ENCODE results near the gene NEURL3.
A peak's percentile ranks its signal among the peaks of the same experiment; 100 is the strongest.

The NEURL3 gene

DNA sequence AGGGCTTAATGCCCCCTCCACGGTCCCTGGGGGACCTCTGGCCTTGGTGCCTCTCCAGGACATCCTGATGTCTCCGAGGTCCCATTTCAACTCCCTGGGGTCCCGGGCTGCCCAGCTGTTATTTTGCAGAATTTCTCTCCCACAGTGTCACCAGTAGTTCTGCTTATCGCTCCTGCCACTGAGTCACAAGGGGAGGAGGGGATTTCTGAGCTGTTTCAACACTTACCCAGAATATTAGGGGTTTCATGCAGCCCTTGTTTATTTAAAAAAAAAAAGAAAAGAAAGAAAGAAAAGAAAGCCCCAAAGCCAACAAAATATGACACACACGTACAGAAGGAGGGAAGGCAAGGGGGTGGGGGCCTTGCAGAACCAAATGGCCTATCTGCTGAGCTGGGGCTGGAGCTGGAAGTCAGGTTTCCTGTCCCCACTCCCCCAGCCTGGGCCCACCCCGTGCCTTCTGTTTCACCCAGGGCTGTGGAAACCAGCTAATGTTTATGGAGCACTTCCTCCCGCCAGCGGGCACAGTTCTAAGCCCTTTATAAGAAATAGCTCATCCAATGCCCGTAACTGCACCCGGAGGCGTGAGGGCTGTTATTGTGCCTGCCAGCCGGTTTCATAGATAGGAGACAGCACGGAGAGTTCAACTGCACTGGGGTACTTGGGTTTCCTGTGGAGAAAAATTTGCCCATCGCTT lies 23.0 kb upstream of the NEURL3 start:
- Histone ChIP-seq H3K36me3 (ENCODE audit: control insufficient read depth in 5 of 5, insufficient read depth in 5 of 5, low read length in 5 of 5) (no peaks in the 10 kb centered on the region), H3K9me3 (ENCODE audit: control insufficient read depth in 5 of 5, low read length in 5 of 5) (no peaks in the 10 kb centered on the region), H3K9ac (ENCODE audit: low read length in 5 of 5) (peak overlapping the region in 2 of 5 donors; percentile 35 to 58), H3K4me1 (ENCODE audit: control insufficient read depth in 5 of 5, insufficient read depth in 5 of 5, low read length in 5 of 5) (peaks cover 12 to 55% (median 51%) of the 10 kb centered on the region in 5 donors), H3K27ac (ENCODE audit: low read depth, low read length) (peak overlapping the region; percentile 67), H3K4me3 (ENCODE audit: low read depth in 1 of 5, low read length in 5 of 5) (peak overlapping the region; percentile 25 to 56 (median 54)), H3K27me3 (ENCODE audit: control insufficient read depth in 5 of 5, insufficient read depth in 4 of 5, low read length in 5 of 5) (peaks cover 0 to 4% (median 0%) of the 10 kb centered on the region in 5 donors)

DNA sequence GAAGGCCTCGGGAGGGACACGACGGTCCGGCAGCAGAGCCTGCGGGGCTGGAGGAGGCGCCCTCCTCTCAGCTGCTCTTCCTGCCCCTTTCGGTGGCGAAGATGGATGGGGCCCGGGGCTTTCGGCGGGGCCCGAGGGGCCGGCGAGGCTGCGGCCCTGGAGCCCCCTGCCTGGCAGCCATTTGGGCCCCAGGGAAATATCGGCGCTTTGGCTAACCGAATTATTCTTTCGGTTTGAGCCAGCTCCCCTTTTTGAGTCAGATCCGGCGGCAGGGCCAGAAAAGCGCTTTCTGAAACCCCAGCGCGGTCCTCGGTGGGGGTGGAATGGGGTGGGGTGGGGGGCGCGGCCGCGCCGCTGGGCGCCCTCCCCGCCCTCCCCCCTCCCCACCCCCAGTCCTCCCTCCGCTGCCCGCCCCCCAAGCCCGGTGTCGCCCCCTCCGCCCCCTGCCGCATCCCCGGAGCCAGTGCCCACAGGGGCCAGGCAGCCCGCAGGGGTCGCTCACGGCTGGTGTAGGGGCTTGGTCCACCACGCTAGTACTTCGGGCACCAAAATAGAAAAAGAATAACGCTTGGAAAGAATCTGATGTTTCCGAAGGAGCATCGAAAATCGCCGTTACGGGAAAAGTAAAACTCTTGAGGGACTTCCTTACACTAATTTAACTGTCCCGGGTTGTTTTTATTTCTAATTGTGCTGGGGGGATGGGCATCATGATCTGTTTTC lies 22.3 kb upstream of the NEURL3 start:
- no peaks in the 10 kb centered on the region for H3K36me3 ChIP-seq (ENCODE audit: control insufficient read depth in 5 of 5, insufficient read depth in 5 of 5, low read length in 5 of 5)
- peak overlapping the region in 4 of 5 donors; percentile 1 to 78 (median 65) for H3K9ac ChIP-seq (ENCODE audit: low read length in 5 of 5)
- peak overlapping the region; percentile 31 to 71 (median 65) for H3K4me3 ChIP-seq (ENCODE audit: low read depth in 1 of 5, low read length in 5 of 5)
- H3K27ac ChIP-seq (ENCODE audit: low read depth, low read length): peak overlapping the region; percentile 67
- H3K4me1 ChIP-seq (ENCODE audit: control insufficient read depth in 5 of 5, insufficient read depth in 5 of 5, low read length in 5 of 5): peaks cover 10 to 48% (median 44%) of the 10 kb centered on the region in 5 donors
- no peaks in the 10 kb centered on the region for H3K9me3 ChIP-seq (ENCODE audit: control insufficient read depth in 5 of 5, low read length in 5 of 5)
- H3K27me3 ChIP-seq (ENCODE audit: control insufficient read depth in 5 of 5, insufficient read depth in 4 of 5, low read length in 5 of 5): peaks cover 0 to 9% (median 0%) of the 10 kb centered on the region in 5 donors

DNA sequence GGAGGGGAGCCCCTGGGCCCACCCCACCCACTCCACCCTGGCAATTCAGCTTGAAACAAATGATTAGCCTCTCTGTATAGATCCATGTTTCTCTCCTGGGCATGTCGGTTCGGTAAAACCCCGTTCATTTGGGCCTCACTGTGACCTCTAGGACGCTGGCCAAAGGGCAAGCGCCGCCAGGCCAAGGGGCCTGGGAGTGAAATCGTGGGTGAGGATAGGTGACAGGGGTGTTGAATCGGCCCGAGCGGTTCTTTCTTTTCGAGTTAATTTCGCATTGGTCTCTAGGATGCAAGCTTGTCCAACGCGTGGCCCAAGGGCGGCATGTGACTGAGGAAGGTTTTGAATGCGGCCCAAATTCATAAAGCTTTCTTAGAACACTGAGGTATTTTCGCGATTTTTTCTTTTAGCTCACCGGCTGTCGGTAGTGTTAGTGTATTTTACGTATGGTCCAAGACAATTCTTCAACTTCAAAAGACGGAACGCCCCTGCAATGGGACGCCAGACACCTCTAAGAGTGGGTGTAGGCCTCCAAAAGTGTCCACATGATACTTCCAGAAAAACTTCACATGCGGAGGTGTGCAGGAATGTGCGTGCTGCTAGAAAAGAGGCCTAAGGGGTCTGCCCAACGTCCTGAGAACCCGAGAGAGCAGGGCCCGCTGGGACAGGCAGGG lies 21.6 kb upstream of the NEURL3 start:
- H3K27ac ChIP-seq (ENCODE audit: low read depth, low read length): peak overlapping the region; percentile 23
- H3K4me1 ChIP-seq (ENCODE audit: control insufficient read depth in 5 of 5, insufficient read depth in 5 of 5, low read length in 5 of 5): peaks cover 8 to 43% (median 37%) of the 10 kb centered on the region in 5 donors
- peak overlapping the region in 4 of 5 donors; percentile 31 to 71 (median 67) for H3K4me3 ChIP-seq (ENCODE audit: low read depth in 1 of 5, low read length in 5 of 5)
- peaks cover 0 to 12% (median 0%) of the 10 kb centered on the region in 5 donors for H3K27me3 ChIP-seq (ENCODE audit: control insufficient read depth in 5 of 5, insufficient read depth in 4 of 5, low read length in 5 of 5)
- no peaks in the 10 kb centered on the region for H3K9me3 ChIP-seq (ENCODE audit: control insufficient read depth in 5 of 5, low read length in 5 of 5)
- H3K9ac ChIP-seq (ENCODE audit: low read length in 5 of 5): peak overlapping the region in 4 of 5 donors; percentile 1 to 78 (median 65)
- no peaks in the 10 kb centered on the region for H3K36me3 ChIP-seq (ENCODE audit: control insufficient read depth in 5 of 5, insufficient read depth in 5 of 5, low read length in 5 of 5)

DNA sequence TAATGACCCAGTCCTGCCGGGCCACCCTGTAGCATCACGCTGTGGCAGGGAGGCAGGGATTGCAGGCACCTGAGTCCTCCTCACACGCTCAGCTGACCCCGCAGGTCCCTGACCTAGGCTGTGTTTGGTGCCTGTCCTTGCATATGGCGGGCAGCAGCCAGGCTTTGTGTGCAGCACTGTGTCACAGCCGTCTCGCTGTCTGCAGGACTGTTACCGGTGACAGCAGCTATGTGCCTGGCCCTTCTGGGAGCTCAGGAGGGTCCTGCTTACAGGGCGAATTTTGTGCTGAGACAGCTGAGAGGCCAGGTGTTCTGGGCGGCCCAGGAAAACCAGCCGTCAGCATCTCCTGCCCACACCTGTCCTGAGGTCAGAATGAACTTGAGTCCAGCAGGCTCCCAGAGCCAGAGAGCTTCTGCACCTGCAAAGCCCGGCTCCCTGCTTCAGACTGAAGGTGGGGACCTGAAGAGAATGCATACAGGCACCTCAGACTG lies 21.0 kb upstream of the NEURL3 start:
- H3K4me3 ChIP-seq (ENCODE audit: low read depth in 1 of 5, low read length in 5 of 5): no peak overlapping the region
- no peaks in the 10 kb centered on the region for H3K9me3 ChIP-seq (ENCODE audit: control insufficient read depth in 5 of 5, low read length in 5 of 5)
- no peak overlapping the region for H3K27ac ChIP-seq (ENCODE audit: low read depth, low read length)
- peaks cover 8 to 37% (median 31%) of the 10 kb centered on the region in 5 donors for H3K4me1 ChIP-seq (ENCODE audit: control insufficient read depth in 5 of 5, insufficient read depth in 5 of 5, low read length in 5 of 5)
- no peaks in the 10 kb centered on the region for H3K36me3 ChIP-seq (ENCODE audit: control insufficient read depth in 5 of 5, insufficient read depth in 5 of 5, low read length in 5 of 5)
- peaks cover 0 to 12% (median 0%) of the 10 kb centered on the region in 5 donors for H3K27me3 ChIP-seq (ENCODE audit: control insufficient read depth in 5 of 5, insufficient read depth in 4 of 5, low read length in 5 of 5)
- no peak overlapping the region for H3K9ac ChIP-seq (ENCODE audit: low read length in 5 of 5)

DNA sequence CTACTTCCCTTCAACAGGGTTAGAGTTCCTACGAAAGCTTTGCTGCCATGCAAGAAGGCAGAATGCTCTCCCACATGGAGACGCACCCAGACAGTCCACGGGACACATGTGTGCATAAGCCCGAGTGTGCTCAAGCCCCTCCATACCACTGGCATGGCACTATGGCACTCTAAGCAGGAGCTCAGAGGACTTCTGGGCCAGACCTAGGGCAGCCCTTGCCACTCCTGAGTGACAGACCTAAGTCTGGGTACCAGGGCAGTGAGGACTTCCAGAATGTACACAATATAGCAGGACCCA lies 20.0 kb upstream of the NEURL3 start:
- Histone ChIP-seq H3K36me3 (ENCODE audit: control insufficient read depth in 5 of 5, insufficient read depth in 5 of 5, low read length in 5 of 5) (no peaks in the 10 kb centered on the region), H3K9ac (ENCODE audit: low read length in 5 of 5) (no peak overlapping the region), H3K9me3 (ENCODE audit: control insufficient read depth in 5 of 5, low read length in 5 of 5) (no peaks in the 10 kb centered on the region), H3K27ac (ENCODE audit: low read depth, low read length) (no peak overlapping the region), H3K4me1 (ENCODE audit: control insufficient read depth in 5 of 5, insufficient read depth in 5 of 5, low read length in 5 of 5) (peaks cover 8 to 35% (median 30%) of the 10 kb centered on the region in 5 donors), H3K4me3 (ENCODE audit: low read depth in 1 of 5, low read length in 5 of 5) (no peak overlapping the region), H3K27me3 (ENCODE audit: control insufficient read depth in 5 of 5, insufficient read depth in 4 of 5, low read length in 5 of 5) (peaks cover 0 to 12% (median 0%) of the 10 kb centered on the region in 5 donors)

DNA sequence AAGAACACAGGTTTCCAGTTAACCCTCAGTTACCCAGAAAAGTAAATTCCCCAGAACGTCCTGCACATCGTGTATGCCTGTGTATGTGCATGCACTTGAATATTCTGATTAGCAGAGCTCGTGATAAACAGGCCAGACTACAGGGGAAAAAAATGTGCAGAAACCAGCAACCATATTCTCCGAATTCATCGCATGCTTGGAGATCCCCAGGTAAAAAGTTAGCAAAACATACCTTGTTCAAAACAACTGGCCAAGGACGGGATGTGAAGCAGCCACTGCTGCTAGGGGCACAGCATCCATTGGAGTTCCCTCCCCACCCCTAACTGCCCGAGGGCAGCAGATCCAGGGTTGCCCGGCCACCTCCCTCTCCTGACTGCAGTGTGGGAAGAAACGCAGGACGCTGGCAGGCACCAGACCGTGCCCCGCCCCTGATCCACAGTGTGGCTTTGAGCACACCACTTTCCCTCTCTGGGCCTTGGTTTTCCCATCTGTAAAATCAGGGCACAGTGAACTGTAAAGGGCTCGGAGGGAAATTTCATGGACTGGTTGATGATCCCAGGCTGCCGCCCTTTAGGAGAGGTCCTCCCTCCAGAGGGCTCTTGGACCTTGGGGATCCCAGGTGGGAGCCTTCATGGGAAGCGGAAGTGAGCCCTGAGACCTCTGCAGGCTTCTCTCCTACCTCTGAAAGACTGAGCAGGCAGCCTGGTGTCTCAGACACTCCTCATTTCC lies 19.5 kb upstream of the NEURL3 start:
- Histone ChIP-seq H3K9me3 (ENCODE audit: control insufficient read depth in 5 of 5, low read length in 5 of 5) (no peaks in the 10 kb centered on the region), H3K27ac (ENCODE audit: low read depth, low read length) (no peak overlapping the region), H3K4me3 (ENCODE audit: low read depth in 1 of 5, low read length in 5 of 5) (no peak overlapping the region), H3K36me3 (ENCODE audit: control insufficient read depth in 5 of 5, insufficient read depth in 5 of 5, low read length in 5 of 5) (no peaks in the 10 kb centered on the region), H3K27me3 (ENCODE audit: control insufficient read depth in 5 of 5, insufficient read depth in 4 of 5, low read length in 5 of 5) (peaks cover 0 to 12% (median 0%) of the 10 kb centered on the region in 5 donors), H3K9ac (ENCODE audit: low read length in 5 of 5) (no peak overlapping the region), H3K4me1 (ENCODE audit: control insufficient read depth in 5 of 5, insufficient read depth in 5 of 5, low read length in 5 of 5) (peaks cover 8 to 35% (median 30%) of the 10 kb centered on the region in 5 donors)

DNA sequence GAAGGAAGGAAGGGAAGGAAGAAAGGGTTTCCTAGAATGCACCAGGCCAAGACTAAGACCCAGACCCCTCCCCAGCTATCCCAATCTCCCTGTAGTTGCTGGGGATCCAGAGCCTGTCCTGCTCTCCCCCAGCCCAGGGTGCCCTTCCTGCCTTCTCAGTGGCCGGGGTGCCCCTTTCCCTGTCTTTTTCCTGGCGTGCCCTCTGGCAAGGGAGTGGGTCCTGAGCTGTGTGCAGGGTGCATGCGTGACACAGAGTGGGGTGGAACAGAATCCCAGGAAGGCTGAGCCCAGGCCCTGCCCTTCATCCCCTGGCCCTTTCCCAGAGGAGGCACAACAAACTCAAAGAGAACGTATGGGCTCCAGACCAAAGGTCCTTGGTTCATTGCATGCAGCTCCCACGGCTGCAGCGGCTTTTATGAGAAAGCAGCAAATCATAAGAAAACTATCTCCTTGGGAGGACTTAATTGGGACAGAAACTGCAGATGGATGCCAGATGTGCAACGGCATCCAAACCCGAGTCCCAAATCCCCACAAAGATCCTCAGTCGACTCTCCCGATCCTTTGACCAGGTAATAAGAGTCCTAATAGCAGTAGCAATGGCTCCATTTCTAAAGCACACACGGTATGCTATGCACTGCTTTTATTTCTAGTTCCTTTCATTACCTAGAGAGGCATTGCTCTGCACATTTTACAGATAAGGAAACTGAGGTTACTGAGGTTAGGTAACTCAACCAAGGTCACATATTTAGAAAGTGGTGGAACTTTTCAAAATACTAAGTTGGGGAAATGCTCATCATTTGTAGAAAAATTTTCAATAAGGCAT lies 18.7 kb upstream of the NEURL3 start:
- H3K27ac ChIP-seq (ENCODE audit: low read depth, low read length): no peak overlapping the region
- H3K9ac ChIP-seq (ENCODE audit: low read length in 5 of 5): no peak overlapping the region
- no peaks in the 10 kb centered on the region for H3K9me3 ChIP-seq (ENCODE audit: control insufficient read depth in 5 of 5, low read length in 5 of 5)
- peaks cover 0 to 12% (median 0%) of the 10 kb centered on the region in 5 donors for H3K27me3 ChIP-seq (ENCODE audit: control insufficient read depth in 5 of 5, insufficient read depth in 4 of 5, low read length in 5 of 5)
- H3K4me1 ChIP-seq (ENCODE audit: control insufficient read depth in 5 of 5, insufficient read depth in 5 of 5, low read length in 5 of 5): peaks cover 7 to 27% (median 25%) of the 10 kb centered on the region in 5 donors
- no peaks in the 10 kb centered on the region for H3K36me3 ChIP-seq (ENCODE audit: control insufficient read depth in 5 of 5, insufficient read depth in 5 of 5, low read length in 5 of 5)
- H3K4me3 ChIP-seq (ENCODE audit: low read depth in 1 of 5, low read length in 5 of 5): no peak overlapping the region

DNA sequence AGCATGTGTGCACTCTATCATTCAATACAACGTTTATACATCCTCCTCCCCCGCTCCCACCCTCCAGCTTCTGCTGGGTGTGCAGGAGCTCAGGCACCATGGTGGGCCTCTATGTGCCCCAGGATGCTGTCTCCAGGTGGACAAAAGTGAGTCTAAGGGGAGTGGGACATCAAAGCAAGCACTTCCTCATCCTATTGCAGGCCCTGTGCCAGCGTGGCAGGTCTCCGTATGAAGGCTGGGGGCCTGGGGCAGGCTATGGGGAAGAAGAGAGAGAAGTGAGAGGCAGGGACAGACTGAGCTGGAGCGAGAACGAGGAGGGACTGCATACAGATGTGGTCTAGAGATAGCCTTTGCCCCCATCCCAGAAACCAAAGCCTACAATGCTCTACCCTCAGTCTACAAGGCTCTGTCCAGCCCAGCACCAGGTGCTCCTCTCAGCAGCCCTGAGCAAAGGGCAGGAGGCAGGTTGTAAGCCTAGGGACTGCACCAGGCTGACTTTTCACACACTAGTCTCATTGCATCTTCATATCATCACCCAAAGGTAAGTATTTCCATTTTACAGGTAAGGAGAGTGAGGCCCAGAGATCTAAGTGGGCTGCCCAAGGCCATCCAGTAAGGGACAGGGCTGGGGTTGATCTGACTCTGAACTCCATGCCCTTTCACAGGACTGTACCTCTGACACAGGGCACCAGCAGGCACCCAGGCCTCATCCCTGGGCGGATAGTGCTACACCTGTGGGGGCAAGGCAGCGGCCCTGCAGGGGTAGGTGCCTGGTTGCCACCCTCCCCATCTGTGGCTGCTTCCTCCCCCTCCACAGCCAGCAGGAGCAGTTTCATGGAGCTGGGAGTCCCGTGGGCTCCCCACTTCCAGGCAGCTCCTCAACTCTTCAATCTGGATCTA lies 17.4 kb upstream of the NEURL3 start:
- no peak overlapping the region for H3K27ac ChIP-seq (ENCODE audit: low read depth, low read length)
- H3K9me3 ChIP-seq (ENCODE audit: control insufficient read depth in 5 of 5, low read length in 5 of 5): no peaks in the 10 kb centered on the region
- H3K36me3 ChIP-seq (ENCODE audit: control insufficient read depth in 5 of 5, insufficient read depth in 5 of 5, low read length in 5 of 5): no peaks in the 10 kb centered on the region
- peaks cover 0 to 15% (median 11%) of the 10 kb centered on the region in 5 donors for H3K4me1 ChIP-seq (ENCODE audit: control insufficient read depth in 5 of 5, insufficient read depth in 5 of 5, low read length in 5 of 5)
- H3K9ac ChIP-seq (ENCODE audit: low read length in 5 of 5): no peak overlapping the region
- peaks cover 0 to 12% (median 0%) of the 10 kb centered on the region in 5 donors for H3K27me3 ChIP-seq (ENCODE audit: control insufficient read depth in 5 of 5, insufficient read depth in 4 of 5, low read length in 5 of 5)
- H3K4me3 ChIP-seq (ENCODE audit: low read depth in 1 of 5, low read length in 5 of 5): no peak overlapping the region
